Trophoblast cell (in vitro differentiated cells and primary cell): ENCODE data around the gene GRIN2C.

Experiments used
- DNase-seq, 2 donors: peaks; one replicate each; pipeline ENCODE4 v3.0.0-alpha.2; 2016
- H2AFZ ChIP-seq: 2 replicates; pipeline ENCODE4 v1.6.1; 2013; ENCODE audit warnings: low read length, moderate library complexity, mild to moderate bottlenecking; ENCODE audit not compliant: insufficient read depth, poor library complexity
- H2AK5ac ChIP-seq: 2 replicates; pipeline ENCODE4 v1.6.1; 2013; ENCODE audit warnings: mild to moderate bottlenecking, low read length
- H2BK120ac ChIP-seq: 2 replicates; pipeline ENCODE4 v1.6.1; 2013; ENCODE audit warnings: low read length, mild to moderate bottlenecking, moderate library complexity; ENCODE audit not compliant: insufficient read depth, poor library complexity
- H2BK12ac ChIP-seq: 2 replicates; pipeline ENCODE4 v1.6.1; 2013; ENCODE audit warnings: mild to moderate bottlenecking, low read length, moderate library complexity
- H2BK5ac ChIP-seq: 2 replicates; pipeline ENCODE4 v1.6.1; 2013; ENCODE audit warnings: low read length, low read depth, moderate library complexity, mild to moderate bottlenecking; ENCODE audit not compliant: poor library complexity
- H3K14ac ChIP-seq: 2 replicates; pipeline ENCODE4 v1.6.1; 2013; ENCODE audit warnings: mild to moderate bottlenecking, low read length
- H3K18ac ChIP-seq: 2 replicates; pipeline ENCODE4 v1.6.1; 2013; ENCODE audit warnings: mild to moderate bottlenecking, low read length
- H3K23ac ChIP-seq: 2 replicates; pipeline ENCODE4 v1.6.1; 2013; ENCODE audit warnings: low read length
- H3K27ac ChIP-seq: 2 replicates; pipeline ENCODE4 v1.5.1; 2013; ENCODE audit warnings: low read depth, mild to moderate bottlenecking, inconsistent platforms, low read length, moderate library complexity
- H3K27me3 ChIP-seq: 2 replicates; pipeline ENCODE4 v1.6.1; 2013; ENCODE audit warnings: inconsistent platforms, mild to moderate bottlenecking, low read length, moderate library complexity; ENCODE audit not compliant: insufficient read depth
- H3K36me3 ChIP-seq, 2 experiments: 1 replicate in 1 of 2; 2 replicates in 1 of 2; pipeline ENCODE4 v1.6.1; 2013; ENCODE audit warnings: low read length in 2 of 2, mild to moderate bottlenecking in 2 of 2, moderate library complexity in 1 of 2; ENCODE audit not compliant: insufficient read depth in 2 of 2, control insufficient read depth in 1 of 2
- H3K4ac ChIP-seq: 2 replicates; pipeline ENCODE4 v1.6.1; 2013; ENCODE audit warnings: low read depth, mild to moderate bottlenecking, low read length, moderate library complexity
- H3K4me1 ChIP-seq, 2 experiments: 1 replicate in 1 of 2; 2 replicates in 1 of 2; pipeline ENCODE4 v1.6.1; 2013; ENCODE audit warnings: low read length in 2 of 2, mild to moderate bottlenecking in 2 of 2, moderate library complexity in 1 of 2; ENCODE audit not compliant: insufficient read depth in 2 of 2, control insufficient read depth in 1 of 2
- H3K4me2 ChIP-seq: 2 replicates; pipeline ENCODE4 v1.6.1; 2013; ENCODE audit warnings: inconsistent platforms, mild to moderate bottlenecking, low read length, moderate library complexity
- H3K4me3 ChIP-seq: 2 replicates; pipeline ENCODE4 v1.5.1; 2013; ENCODE audit warnings: mild to moderate bottlenecking, low read depth, low read length, inconsistent platforms
- H3K79me1 ChIP-seq: one replicate; pipeline ENCODE4 v1.6.1; 2013; ENCODE audit warnings: low read length
- H3K79me2 ChIP-seq: 2 replicates; pipeline ENCODE4 v1.6.1; 2013; ENCODE audit warnings: low read length, mild to moderate bottlenecking; ENCODE audit not compliant: control insufficient read depth, insufficient read depth, poor library complexity
- H3K9ac ChIP-seq: 2 replicates; pipeline ENCODE4 v1.6.1; 2013; ENCODE audit warnings: mild to moderate bottlenecking, low read length
- H3K9me3 ChIP-seq: 2 replicates; pipeline ENCODE4 v1.6.1; 2013; ENCODE audit warnings: low read depth, mild to moderate bottlenecking, control low read depth, inconsistent platforms, low read length; ENCODE audit not compliant: insufficient read depth
- H4K12ac ChIP-seq: 2 replicates; pipeline ENCODE4 v1.6.1; 2013; ENCODE audit warnings: low read depth, mild to moderate bottlenecking, low read length, moderate library complexity
- H4K8ac ChIP-seq: 2 replicates; pipeline ENCODE4 v1.6.1; 2013; ENCODE audit warnings: low read depth, mild to moderate bottlenecking, low read length, moderate library complexity
- H4K91ac ChIP-seq: one replicate; pipeline ENCODE4 v1.6.1; 2013; ENCODE audit warnings: low read depth, mild to moderate bottlenecking, low read length, moderate library complexity
- WGBS: extraction: QIAGEN DNeasy Blood & Tissue Kit; methylation state at CpG from one replicate; pipeline ENCODE4 v1.1.7; 2013; ENCODE audit warnings: missing lambda C conversion rate; ENCODE audit not compliant: insufficient read length, insufficient coverage; ENCODE audit errors: extremely low coverage; 5-methylcytosine and 5-hydroxymethylcytosine counted together

The GRIN2C gene

GRCh38 chr17:74799097-74799496 lies 60.6 kb downstream of the GRIN2C start:
- Histone ChIP-seq H2BK12ac (no peak overlapping the region), H3K4ac (no peak overlapping the region), H3K79me2 (no peaks in the 10 kb centered on the region), H4K12ac (no peak overlapping the region), H2BK120ac (no peak overlapping the region), H2AFZ (no peak overlapping the region), H3K4me2 (no peak overlapping the region), H3K4me3 (no peak overlapping the region), H2BK5ac (no peak overlapping the region), H3K9me3 (no peaks in the 10 kb centered on the region), H3K79me1 (no peaks in the 10 kb centered on the region), H4K91ac (no peak overlapping the region), H3K18ac (no peak overlapping the region), H4K8ac (no peak overlapping the region), H3K14ac (no peak overlapping the region), H2AK5ac (no peak overlapping the region), H3K36me3 (peaks cover 45 to 50% of the 10 kb centered on the region in 2 experiments), H3K9ac (no peak overlapping the region), H3K4me1 (peaks cover 11 to 14% of the 10 kb centered on the region in 2 experiments), H3K23ac (no peak overlapping the region), H3K27me3 (no peaks in the 10 kb centered on the region), H3K27ac (no peak overlapping the region)
- DNase-seq, result no peak
- WGBS, result no CpG with 5 or more reads among the region's 14 CpGs

GRCh38 chr17:74798239-74798707 lies 61.4 kb downstream of the GRIN2C start:
- WGBS, result no CpG with 5 or more reads among the region's 8 CpGs
- H4K12ac ChIP-seq, result no peak overlapping the region

DNA sequence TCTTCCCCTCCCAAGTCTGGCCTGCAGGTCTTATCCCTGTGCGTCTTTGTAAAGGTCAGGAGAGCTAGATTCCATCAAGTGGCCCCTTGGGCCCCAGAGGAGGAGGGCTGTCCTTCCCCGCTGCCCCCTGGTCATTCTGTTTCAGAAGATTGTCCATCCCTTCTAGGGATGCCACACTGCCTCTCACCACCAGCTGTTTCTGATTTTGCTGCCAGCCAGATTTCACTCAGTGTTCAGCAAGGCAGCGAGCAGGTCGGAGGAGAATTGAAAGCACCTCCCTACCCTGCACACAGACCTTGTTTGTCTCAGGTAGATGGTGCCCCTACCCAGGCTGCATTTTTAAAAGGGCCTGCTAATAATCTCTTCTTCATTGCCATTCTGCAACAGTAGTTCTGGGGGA lies 61.9 kb downstream of the GRIN2C start:
- Histone ChIP-seq H3K36me3 (peaks cover 53 to 60% of the 10 kb centered on the region in 2 experiments), H3K9me3 (no peaks in the 10 kb centered on the region), H3K14ac (no peak overlapping the region), H3K79me1 (no peaks in the 10 kb centered on the region), H3K23ac (no peak overlapping the region), H4K91ac (no peak overlapping the region), H2BK5ac (no peak overlapping the region), H3K18ac (no peak overlapping the region), H3K27me3 (no peaks in the 10 kb centered on the region), H3K4ac (no peak overlapping the region), H3K9ac (no peak overlapping the region), H3K4me1 (peaks cover 11 to 14% of the 10 kb centered on the region in 2 experiments), H3K79me2 (no peaks in the 10 kb centered on the region), H2BK12ac (no peak overlapping the region), H3K4me2 (no peak overlapping the region), H4K12ac (no peak overlapping the region), H4K8ac (no peak overlapping the region), H3K4me3 (no peak overlapping the region), H3K27ac (no peak overlapping the region), H2BK120ac (no peak overlapping the region), H2AFZ (no peak overlapping the region), H2AK5ac (no peak overlapping the region)
- no CpG with 5 or more reads among the region's 4 CpGs for WGBS
- no peak for DNase-seq

More at GRCh38 chr17:74798239-74798707, 61.4 kb downstream of the GRIN2C start:
- no peaks in the 10 kb centered on the region for H3K79me1 ChIP-seq
- H3K4ac ChIP-seq, result no peak overlapping the region
- H3K27ac ChIP-seq, result no peak overlapping the region
- H3K4me3 ChIP-seq, result no peak overlapping the region
- peaks cover 53 to 57% of the 10 kb centered on the region in 2 experiments for H3K36me3 ChIP-seq
- H3K4me1 ChIP-seq, result peaks cover 11 to 14% of the 10 kb centered on the region in 2 experiments
- no peak for DNase-seq
- no peak overlapping the region for H2AFZ ChIP-seq
- no peak overlapping the region for H4K8ac ChIP-seq
- H4K91ac ChIP-seq, result no peak overlapping the region
- H3K23ac ChIP-seq, result no peak overlapping the region
- no peak overlapping the region for H3K14ac ChIP-seq
- no peaks in the 10 kb centered on the region for H3K9me3 ChIP-seq
- H3K9ac ChIP-seq, result no peak overlapping the region
- H2BK120ac ChIP-seq, result no peak overlapping the region
- no peaks in the 10 kb centered on the region for H3K79me2 ChIP-seq
- no peak overlapping the region for H3K18ac ChIP-seq
- no peak overlapping the region for H2AK5ac ChIP-seq
- H3K4me2 ChIP-seq, result no peak overlapping the region
- no peaks in the 10 kb centered on the region for H3K27me3 ChIP-seq
- no peak overlapping the region for H2BK12ac ChIP-seq
- H2BK5ac ChIP-seq, result no peak overlapping the region

GRCh38 chr17:74796866-74797265 lies 62.8 kb downstream of the GRIN2C start:
- Histone ChIP-seq H4K91ac (no peak overlapping the region), H4K12ac (no peak overlapping the region), H3K27me3 (no peaks in the 10 kb centered on the region), H2AFZ (no peak overlapping the region), H3K27ac (no peak overlapping the region), H3K14ac (no peak overlapping the region), H2BK12ac (no peak overlapping the region), H3K4ac (no peak overlapping the region), H3K36me3 (peaks cover 51 to 60% of the 10 kb centered on the region in 2 experiments), H3K23ac (no peak overlapping the region), H3K9me3 (no peaks in the 10 kb centered on the region), H2AK5ac (no peak overlapping the region), H2BK5ac (no peak overlapping the region), H3K18ac (no peak overlapping the region), H3K4me2 (no peak overlapping the region), H4K8ac (no peak overlapping the region), H3K4me3 (no peak overlapping the region), H2BK120ac (no peak overlapping the region), H3K4me1 (peaks cover 11 to 14% of the 10 kb centered on the region in 2 experiments), H3K79me1 (no peaks in the 10 kb centered on the region), H3K9ac (no peak overlapping the region), H3K79me2 (no peaks in the 10 kb centered on the region)
- no CpG with 5 or more reads among the region's 6 CpGs for WGBS
- no peak for DNase-seq
